ENCODE results near the gene S100A7A. TPM values are rescaled to one million over a fixed set of nuclear protein-coding genes. Genes with fewer than 3 reads are reported as not detected.

The S100A7A gene
- polyA plus RNA-seq, 1 of the 3 experiments (the other 2 are of a cell fraction): not detected

GRCh38 chr1:153392258-153392657 lies 24.1 kb upstream of the S100A7A start:
- no peak overlapping the region for H3K4me3 ChIP-seq (ENCODE audit: low read depth in 2 of 2, low read length in 1 of 2)

More at GRCh38 chr1:153392258-153392657, 24.1 kb upstream of the S100A7A start:
- no peaks in the 10 kb centered on the region for H3K4me1 ChIP-seq (ENCODE audit: control insufficient read depth in 1 of 2, insufficient read depth in 2 of 2, low read depth in 1 of 2, low read length in 1 of 2)
- no peaks in the 10 kb centered on the region for H3K9me2 ChIP-seq
- TF ChIP-seq NRF1 (IDR thresholded peaks at IDR 0.05; ENCODE audit: low read depth, low read length) (no peak), GABPA (IDR thresholded peaks at IDR 0.05; ENCODE audit: low read depth) (no peak), FOSL2 (IDR thresholded peaks at IDR 0.05; ENCODE audit: borderline replicate concordance, low read depth) (no peak), IRF3 (IDR thresholded peaks at IDR 0.05; ENCODE audit: low read depth, low read length) (no peak), SIN3A (IDR thresholded peaks at IDR 0.05; ENCODE audit: borderline replicate concordance, low read depth, low read length) (no peak), RXRA (IDR thresholded peaks at IDR 0.05; ENCODE audit: borderline replicate concordance, low read depth) (no peak), MAX (IDR thresholded peaks at IDR 0.05; ENCODE audit: low read depth) (no peak), EP300 (IDR thresholded peaks at IDR 0.05; ENCODE audit: borderline replicate concordance in 1 of 2, low read depth in 1 of 2, low read length in 1 of 2) (no peak), FOXJ3 (CRISPR knock-in tag; IDR thresholded peaks at IDR 0.05) (no peak), USF2 (IDR thresholded peaks at IDR 0.05; ENCODE audit: borderline replicate concordance, low read depth, low read length) (no peak), EZH2phosphoT487 (IDR thresholded peaks at IDR 0.05; ENCODE audit: borderline replicate concordance, low read depth) (no peak), TEAD4 (IDR thresholded peaks at IDR 0.05; ENCODE audit: borderline replicate concordance, insufficient read depth) (no peak), RAD21 (IDR thresholded peaks at IDR 0.05; ENCODE audit: low read length) (no peak), CHD2 (IDR thresholded peaks at IDR 0.05; ENCODE audit: low read length, partially characterized antibody) (no peak), MXI1 (IDR thresholded peaks at IDR 0.05; ENCODE audit: low read depth, low read length) (no peak), USF1 (IDR thresholded peaks at IDR 0.05; ENCODE audit: borderline replicate concordance, low read depth) (no peak), YY1 (IDR thresholded peaks at IDR 0.05; ENCODE audit: low read depth) (no peak), PBX3 (IDR thresholded peaks at IDR 0.05) (no peak)
- H4K20me1 ChIP-seq (ENCODE audit: insufficient read depth): no peaks in the 10 kb centered on the region
- DNase-seq: no peak
- POLR2A ChIA-PET: no interaction called here
- no peaks in the 10 kb centered on the region for H3K9me3 ChIP-seq
- no peak overlapping the region for H3K4me2 ChIP-seq
- no peak overlapping the region for H3K27ac ChIP-seq (ENCODE audit: low read depth in 2 of 2, low read length in 1 of 2)
- H3K79me2 ChIP-seq (ENCODE audit: insufficient read depth): no peaks in the 10 kb centered on the region
- no peak overlapping the region for H3K9ac ChIP-seq
- peaks cover 44% of the 10 kb centered on the region for H3K27me3 ChIP-seq (ENCODE audit: insufficient read depth)
- H3K36me3 ChIP-seq (replicated peaks in 1 of 2; ENCODE audit: control insufficient read depth in 1 of 2, insufficient read depth in 2 of 2, low read length in 1 of 2): no peaks in the 10 kb centered on the region
- no peaks in the 10 kb centered on the region for H3F3A ChIP-seq (replicated peaks; ENCODE audit: insufficient read depth)
- no peak overlapping the region for H2AFZ ChIP-seq (ENCODE audit: low read depth)
- CTCF ChIA-PET: no interaction called here
- under 1% methylated on average over 3 of the region's 3 CpGs for WGBS (ENCODE audit: low lambda C conversion rate)
